ENCODE measurements around the gene CYP2D6.

Gene CYP2D6

GRCh38 chr22:42160251-42160650 is 29.6 kb upstream of the CYP2D6 start:
- H3K4me1 ChIP-seq (ENCODE audit: insufficient read depth, poor library complexity, severe bottlenecking), result peaks cover 21% of the 10 kb centered on the region
- ATAC-seq (ENCODE audit: low read depth), result no peak
- no peaks in the 10 kb centered on the region for H3K9me3 ChIP-seq (ENCODE audit: severe bottlenecking)
- H3K36me3 ChIP-seq (ENCODE audit: low read depth), result peaks cover 19% of the 10 kb centered on the region
- DNase-seq (ENCODE audit: low spot score), result no peak
- no peak overlapping the region for H3K27ac ChIP-seq (ENCODE audit: poor library complexity, severe bottlenecking)
- no peaks in the 10 kb centered on the region for H3K27me3 ChIP-seq (ENCODE audit: insufficient read depth, poor library complexity, severe bottlenecking)
- no peak overlapping the region for H3K4me3 ChIP-seq (ENCODE audit: severe bottlenecking)
- TF ChIP-seq CTCF (IDR thresholded peaks at IDR 0.05; ENCODE audit: poor library complexity, severe bottlenecking), result no peak

- no peak overlapping the region for H3K4me3 ChIP-seq (ENCODE audit: severe bottlenecking)
- DNase-seq (ENCODE audit: low spot score), result no peak
- H3K27me3 ChIP-seq (ENCODE audit: insufficient read depth, poor library complexity, severe bottlenecking), result no peaks in the 10 kb centered on the region
- TF ChIP-seq CTCF (IDR thresholded peaks at IDR 0.05; ENCODE audit: poor library complexity, severe bottlenecking), result no peak
- no peaks in the 10 kb centered on the region for H3K9me3 ChIP-seq (ENCODE audit: severe bottlenecking)
- no peak for ATAC-seq (ENCODE audit: low read depth)
- H3K27ac ChIP-seq (ENCODE audit: poor library complexity, severe bottlenecking), result no peak overlapping the region
- H3K36me3 ChIP-seq (ENCODE audit: low read depth), result peaks cover 24% of the 10 kb centered on the region
- H3K4me1 ChIP-seq (ENCODE audit: insufficient read depth, poor library complexity, severe bottlenecking), result peaks cover 21% of the 10 kb centered on the region
Measured at GRCh38 chr22:42158456-42159132, 28.0 kb upstream of the CYP2D6 start.

- DNase-seq (ENCODE audit: low spot score), result no peak
- H3K4me1 ChIP-seq (ENCODE audit: insufficient read depth, poor library complexity, severe bottlenecking), result peaks cover 11% of the 10 kb centered on the region
- TF ChIP-seq CTCF (IDR thresholded peaks at IDR 0.05; ENCODE audit: poor library complexity, severe bottlenecking), result no peak
- no peak overlapping the region for H3K27ac ChIP-seq (ENCODE audit: poor library complexity, severe bottlenecking)
- ATAC-seq (ENCODE audit: low read depth), result no peak; the same call in 2 of the 3 replicates
- no peaks in the 10 kb centered on the region for H3K27me3 ChIP-seq (ENCODE audit: insufficient read depth, poor library complexity, severe bottlenecking)
- no peak overlapping the region for H3K4me3 ChIP-seq (ENCODE audit: severe bottlenecking)
- H3K36me3 ChIP-seq (ENCODE audit: low read depth), result peaks cover 18% of the 10 kb centered on the region
- no peaks in the 10 kb centered on the region for H3K9me3 ChIP-seq (ENCODE audit: severe bottlenecking)
Measured at GRCh38 chr22:42156598-42156997, 26.0 kb upstream of the CYP2D6 start.

GRCh38 chr22:42156121-42156520 is 25.5 kb upstream of the CYP2D6 start:
- H3K4me3 ChIP-seq (ENCODE audit: severe bottlenecking), result no peak overlapping the region
- no peak overlapping the region for H3K27ac ChIP-seq (ENCODE audit: poor library complexity, severe bottlenecking)
- peak; percentile 73 for ATAC-seq (ENCODE audit: low read depth)
- no peaks in the 10 kb centered on the region for H3K27me3 ChIP-seq (ENCODE audit: insufficient read depth, poor library complexity, severe bottlenecking)
- H3K9me3 ChIP-seq (ENCODE audit: severe bottlenecking), result no peaks in the 10 kb centered on the region
- peaks cover 7% of the 10 kb centered on the region for H3K4me1 ChIP-seq (ENCODE audit: insufficient read depth, poor library complexity, severe bottlenecking)
- no peak for TF ChIP-seq CTCF (IDR thresholded peaks at IDR 0.05; ENCODE audit: poor library complexity, severe bottlenecking)
- peaks cover 18% of the 10 kb centered on the region for H3K36me3 ChIP-seq (ENCODE audit: low read depth)
- no peak for DNase-seq (ENCODE audit: low spot score)

- no peak overlapping the region for H3K4me3 ChIP-seq (ENCODE audit: severe bottlenecking)
Measured at GRCh38 chr22:42155053-42155543, 24.5 kb upstream of the CYP2D6 start.

More at GRCh38 chr22:42155053-42155543, 24.5 kb upstream of the CYP2D6 start:
- DNase-seq (ENCODE audit: low spot score) (no peak), ATAC-seq (ENCODE audit: low read depth) (no peak)
- no peaks in the 10 kb centered on the region for H3K9me3 ChIP-seq (ENCODE audit: severe bottlenecking)
- no peak for TF ChIP-seq CTCF (IDR thresholded peaks at IDR 0.05; ENCODE audit: poor library complexity, severe bottlenecking)
- peaks cover 7% of the 10 kb centered on the region for H3K4me1 ChIP-seq (ENCODE audit: insufficient read depth, poor library complexity, severe bottlenecking)
- H3K36me3 ChIP-seq (ENCODE audit: low read depth), result peaks cover 18% of the 10 kb centered on the region
- H3K27me3 ChIP-seq (ENCODE audit: insufficient read depth, poor library complexity, severe bottlenecking), result no peaks in the 10 kb centered on the region
- H3K27ac ChIP-seq (ENCODE audit: poor library complexity, severe bottlenecking), result no peak overlapping the region

Data from RWPE2 (cell line).